ENCODE data around the gene RAG2.

RAG2 gene

DNA sequence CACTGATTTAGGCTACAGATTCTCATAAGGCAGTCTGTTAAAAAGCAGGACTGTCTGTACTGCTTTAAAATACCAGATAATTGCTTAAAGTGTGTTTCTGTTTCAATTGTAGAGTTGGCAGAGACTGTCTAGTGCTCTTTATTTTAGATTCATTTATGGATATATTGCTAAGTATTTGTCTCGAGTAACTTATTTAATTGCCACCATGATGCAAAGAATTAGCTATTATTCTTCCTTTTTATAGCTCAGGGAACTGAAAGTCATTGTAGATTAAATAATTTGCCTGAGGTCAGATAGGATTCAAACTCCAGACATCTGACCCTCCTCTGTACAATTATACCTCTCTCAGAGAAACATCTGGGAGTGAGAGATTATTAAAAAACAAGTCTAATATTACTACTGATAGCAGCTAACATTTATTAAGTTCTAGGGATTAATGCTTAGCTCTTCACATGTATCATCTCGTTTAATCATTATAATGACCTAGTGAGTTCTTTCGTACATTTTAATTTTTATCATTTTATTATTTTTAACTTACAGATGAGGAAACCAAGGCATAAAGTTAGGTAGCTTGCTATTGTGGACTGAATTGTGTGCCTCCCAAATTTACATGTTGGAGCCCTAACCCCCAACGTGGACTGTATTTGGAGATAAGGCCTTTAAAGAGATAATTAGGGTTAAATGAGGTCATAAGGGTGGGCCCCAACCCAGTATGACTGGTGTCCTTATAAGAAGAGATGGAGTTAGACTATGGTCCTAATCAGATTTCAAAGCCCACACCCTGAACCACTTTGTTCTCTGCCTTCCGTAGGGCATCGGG, 19.7 kb upstream of the RAG2 start:
- TF ChIP-seq, protein P1, sequence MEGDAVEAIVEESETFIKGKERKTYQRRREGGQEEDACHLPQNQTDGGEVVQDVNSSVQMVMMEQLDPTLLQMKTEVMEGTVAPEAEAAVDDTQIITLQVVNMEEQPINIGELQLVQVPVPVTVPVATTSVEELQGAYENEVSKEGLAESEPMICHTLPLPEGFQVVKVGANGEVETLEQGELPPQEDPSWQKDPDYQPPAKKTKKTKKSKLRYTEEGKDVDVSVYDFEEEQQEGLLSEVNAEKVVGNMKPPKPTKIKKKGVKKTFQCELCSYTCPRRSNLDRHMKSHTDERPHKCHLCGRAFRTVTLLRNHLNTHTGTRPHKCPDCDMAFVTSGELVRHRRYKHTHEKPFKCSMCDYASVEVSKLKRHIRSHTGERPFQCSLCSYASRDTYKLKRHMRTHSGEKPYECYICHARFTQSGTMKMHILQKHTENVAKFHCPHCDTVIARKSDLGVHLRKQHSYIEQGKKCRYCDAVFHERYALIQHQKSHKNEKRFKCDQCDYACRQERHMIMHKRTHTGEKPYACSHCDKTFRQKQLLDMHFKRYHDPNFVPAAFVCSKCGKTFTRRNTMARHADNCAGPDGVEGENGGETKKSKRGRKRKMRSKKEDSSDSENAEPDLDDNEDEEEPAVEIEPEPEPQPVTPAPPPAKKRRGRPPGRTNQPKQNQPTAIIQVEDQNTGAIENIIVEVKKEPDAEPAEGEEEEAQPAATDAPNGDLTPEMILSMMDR (IDR thresholded peaks at IDR 0.05; ENCODE audit: borderline replicate concordance, insufficient read depth, low read depth, low read length): no peak
- H3K4me3 ChIP-seq (ENCODE audit: low read depth, low read length): no peak overlapping the region

DNA sequence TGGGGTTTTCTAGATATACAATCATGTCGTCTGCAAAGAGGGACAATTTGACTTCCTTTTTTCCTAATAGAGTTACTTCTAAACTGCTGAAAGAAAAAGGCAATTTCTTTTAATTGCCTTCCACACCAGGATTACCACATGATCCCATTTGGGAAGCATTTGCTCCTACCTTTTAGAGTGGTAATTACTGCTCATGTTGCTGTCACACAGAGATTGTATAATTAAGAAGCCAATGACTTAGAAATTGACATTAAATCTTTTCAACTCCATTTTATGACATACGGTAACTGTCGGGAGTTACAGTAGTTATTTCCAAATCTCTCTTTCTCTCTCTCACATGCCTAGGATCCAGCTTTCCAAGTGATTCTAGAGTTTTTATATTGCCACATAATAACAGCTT, 17.8 kb upstream of the RAG2 start:
- TF ChIP-seq, protein P1 (IDR thresholded peaks at IDR 0.05; ENCODE audit: borderline replicate concordance, insufficient read depth, low read depth, low read length): no peak
- no peak overlapping the region for H3K4me3 ChIP-seq (ENCODE audit: low read depth, low read length)

- TF ChIP-seq, protein P1 (IDR thresholded peaks at IDR 0.05; ENCODE audit: borderline replicate concordance, insufficient read depth, low read depth, low read length): no peak
- H3K4me3 ChIP-seq (ENCODE audit: low read depth, low read length): no peak overlapping the region
Observed at GRCh38 chr11:36609383-36609782, 11.3 kb upstream of the RAG2 start.

DNA sequence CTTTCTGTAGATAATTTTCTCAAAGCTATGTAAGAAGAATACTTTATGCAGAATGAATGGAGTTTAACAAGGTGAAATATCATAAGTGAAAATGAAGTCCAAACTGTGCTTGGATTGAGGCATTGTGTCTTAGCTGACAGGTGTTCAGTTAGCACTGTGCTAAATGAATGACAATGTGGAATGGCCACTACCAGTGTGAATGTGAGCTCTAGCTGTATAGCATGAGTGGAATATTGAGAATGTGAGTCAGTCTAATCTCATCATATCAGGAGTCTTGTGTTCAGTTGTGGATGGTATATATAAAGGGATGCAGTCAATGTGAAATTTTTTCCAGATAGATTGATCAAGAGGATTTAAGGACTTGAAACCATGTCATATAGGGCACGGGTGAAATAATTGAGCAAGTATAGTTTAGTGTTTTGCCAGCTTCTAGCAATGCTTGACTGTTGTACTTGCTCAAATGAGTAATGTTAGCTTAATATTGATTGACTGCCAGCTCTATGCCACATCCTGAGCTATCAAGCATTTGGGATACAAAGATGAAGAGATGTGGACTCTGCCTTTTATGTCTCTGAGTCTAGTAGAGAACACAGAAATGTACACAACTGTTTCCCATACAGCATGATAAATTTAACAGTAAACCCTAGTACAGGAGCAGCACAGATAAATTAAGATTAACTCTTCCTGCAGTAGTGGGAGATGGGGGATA, 10.6 kb upstream of the RAG2 start:
- H3K4me3 ChIP-seq (ENCODE audit: low read depth, low read length): no peak overlapping the region
- TF ChIP-seq, protein P1 (IDR thresholded peaks at IDR 0.05; ENCODE audit: borderline replicate concordance, insufficient read depth, low read depth, low read length): no peak

- no peak overlapping the region for H3K4me3 ChIP-seq (ENCODE audit: low read depth, low read length)
- TF ChIP-seq, protein P1 (IDR thresholded peaks at IDR 0.05; ENCODE audit: borderline replicate concordance, insufficient read depth, low read depth, low read length): no peak
Observed at GRCh38 chr11:36605221-36606216, 7.5 kb upstream of the RAG2 start.

DNA sequence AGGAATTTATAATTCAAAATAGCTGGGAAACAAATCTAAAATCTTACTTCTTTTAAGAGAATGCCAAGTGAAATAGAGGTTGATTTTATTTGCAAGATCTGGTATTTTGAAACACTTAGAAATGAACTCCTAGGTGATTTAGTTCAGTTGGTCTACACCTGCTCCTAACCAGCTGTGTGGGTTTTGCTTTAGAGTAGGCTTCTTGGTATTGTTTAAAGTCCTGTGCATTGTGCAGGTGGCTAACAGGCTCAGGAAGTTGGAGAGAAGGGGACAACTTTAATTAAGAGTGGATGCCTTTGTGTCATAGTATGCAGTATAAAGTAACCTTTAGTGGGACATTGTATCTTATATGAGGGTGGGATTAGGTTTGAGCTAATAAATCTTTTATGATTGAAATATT, 4.1 kb upstream of the RAG2 start:
- no peak overlapping the region for H3K4me3 ChIP-seq (ENCODE audit: low read depth, low read length)
- TF ChIP-seq, protein P1 (IDR thresholded peaks at IDR 0.05; ENCODE audit: borderline replicate concordance, insufficient read depth, low read depth, low read length): no peak

Data from GM12875 (cell line).